GM23338 (cell line): ENCODE results near the gene GNG7. TPM values are rescaled to one million over a fixed set of nuclear protein-coding genes. Genes with fewer than 3 reads are reported as not detected.

Source experiments
- ATAC-seq: fragments of 200-7000 bp; cut with Tn5 transposase; 3 replicates; pipeline ENCODE4 v1.9.1; 2020
- DNase-seq: peaks from one replicate; pipeline ENCODE4 v3.0.0-alpha.2; 2015; ENCODE audit warnings: low spot score
- H2AFZ ChIP-seq: fragments of 200-600 bp; sonication (generic); 2 replicates; pipeline ENCODE4 v1.8.0; 2016; ENCODE audit warnings: antibody characterized with exemption, mild to moderate bottlenecking, moderate library complexity
- H3F3A ChIP-seq: fragments of 200-600 bp; sonication (generic); replicated peaks from 2 replicates; pipeline ENCODE4 v1.8.0; 2017; ENCODE audit warnings: antibody characterized with exemption, mixed run types, low read depth
- H3K27ac ChIP-seq: fragments of 200-600 bp; sonication (generic); 2 replicates; pipeline ENCODE4 v1.6.1; 2016; ENCODE audit warnings: low read depth
- H3K27me3 ChIP-seq: fragments of 200-600 bp; sonication (generic); 2 replicates; pipeline ENCODE4 v1.8.0; 2016; ENCODE audit warnings: mild to moderate bottlenecking, mixed run types, moderate library complexity; ENCODE audit not compliant: insufficient read depth
- H3K36me3 ChIP-seq: fragments of 200-600 bp; sonication (generic); 2 replicates; pipeline ENCODE4 v1.8.0; 2016; ENCODE audit warnings: mild to moderate bottlenecking; ENCODE audit not compliant: insufficient read depth
- H3K4me1 ChIP-seq: fragments of 200-600 bp; sonication (generic); 2 replicates; pipeline ENCODE4 v1.8.0; 2016; ENCODE audit warnings: mild to moderate bottlenecking, moderate library complexity; ENCODE audit not compliant: insufficient read depth
- H3K4me2 ChIP-seq: fragments of 200-600 bp; sonication (generic); 2 replicates; pipeline ENCODE4 v1.7.1; 2017; ENCODE audit warnings: mixed run types
- H3K4me3 ChIP-seq: fragments of 200-600 bp; sonication (generic); 2 replicates; pipeline ENCODE4 v1.6.1; 2016; ENCODE audit warnings: mixed run types
- H3K79me2 ChIP-seq: fragments of 200-600 bp; sonication (generic); replicated peaks from 2 replicates; pipeline ENCODE4 v1.8.0; 2017; ENCODE audit warnings: mild to moderate bottlenecking; ENCODE audit not compliant: insufficient read depth
- H3K9me2 ChIP-seq: fragments of 200-600 bp; sonication (generic); 2 replicates; pipeline ENCODE4 v1.8.0; 2017; ENCODE audit not compliant: insufficient read depth
- H4K20me1 ChIP-seq: fragments of 200-600 bp; sonication (generic); replicated peaks from 2 replicates; pipeline ENCODE4 v1.8.0; 2017; ENCODE audit warnings: mild to moderate bottlenecking; ENCODE audit not compliant: insufficient read depth
- H3K27ac Mint-ChIP-seq: 2 replicates; pipeline ENCODE4 v1.8.0; 2020; ENCODE audit warnings: inconsistent platforms, mild to moderate bottlenecking, moderate library complexity, mixed read lengths
- H3K27me3 Mint-ChIP-seq: 3 replicates; pipeline ENCODE4 v1.8.0; 2022; ENCODE audit warnings: low read depth, mild to moderate bottlenecking, moderate library complexity, mixed read lengths, inconsistent platforms; ENCODE audit not compliant: insufficient read depth, poor library complexity
- H3K36me3 Mint-ChIP-seq: 3 replicates; pipeline ENCODE4 v1.8.0; 2021; ENCODE audit warnings: low read depth, mild to moderate bottlenecking, inconsistent platforms, moderate library complexity, mixed read lengths
- H3K4me1 Mint-ChIP-seq: 3 replicates; pipeline ENCODE4 v1.8.0; 2020; ENCODE audit warnings: mild to moderate bottlenecking, inconsistent platforms, mixed read lengths
- H3K4me3 Mint-ChIP-seq: 3 replicates; pipeline ENCODE4 v1.8.0; 2021; ENCODE audit warnings: moderate library complexity, mild to moderate bottlenecking, inconsistent platforms, mixed read lengths
- H3K9me3 Mint-ChIP-seq: 3 replicates; pipeline ENCODE4 v1.8.0; 2020; ENCODE audit warnings: moderate library complexity, mild to moderate bottlenecking, inconsistent platforms, mixed read lengths
- CREB1 ChIP-seq: fragments of 250-450 bp; sonication (Bioruptor Pico); IDR thresholded peaks from 2 replicates; pipeline ENCODE4 v1.5.0; 2020; ENCODE audit warnings: low read depth, mild to moderate bottlenecking, moderate library complexity
- EZH2 ChIP-seq: fragments of 200-600 bp; sonication (generic); IDR thresholded peaks from one replicate; pipeline ENCODE4 v1.8.0; 2017; ENCODE audit warnings: antibody characterized with exemption, mild to moderate bottlenecking, low read depth; ENCODE audit not compliant: unreplicated experiment
- EZH2phosphoT487 ChIP-seq: fragments of 200-600 bp; sonication (generic); IDR thresholded peaks from one replicate; pipeline ENCODE4 v1.8.1; 2018; ENCODE audit warnings: antibody characterized with exemption; ENCODE audit not compliant: unreplicated experiment
- JUNB ChIP-seq: IDR thresholded peaks from one replicate; pipeline ENCODE4 v1.6.1; 2016; ENCODE audit warnings: antibody characterized with exemption; ENCODE audit not compliant: unreplicated experiment
- NANOG ChIP-seq: IDR thresholded peaks from 2 replicates; pipeline ENCODE4 v1.6.1; 2016; ENCODE audit warnings: antibody characterized with exemption, borderline replicate concordance
- POLR2AphosphoS5 ChIP-seq: IDR thresholded peaks from 2 replicates; pipeline ENCODE4 v1.6.1; 2016; ENCODE audit warnings: antibody characterized with exemption, low read depth
- STAT1 ChIP-seq: IDR thresholded peaks from one replicate; pipeline ENCODE4 v1.6.1; 2016; ENCODE audit warnings: antibody characterized with exemption; ENCODE audit not compliant: unreplicated experiment
- ZNF114 ChIP-seq: fragments of 250-450 bp; sonication (Bioruptor Pico); IDR thresholded peaks from 2 replicates; pipeline ENCODE4 v1.5.0; 2020; ENCODE audit warnings: mild to moderate bottlenecking, moderate library complexity
- ZNF331 ChIP-seq: fragments of 250-450 bp; sonication (Bioruptor Pico); IDR thresholded peaks from 2 replicates; pipeline ENCODE4 v1.5.0; 2020; ENCODE audit warnings: low read depth, mild to moderate bottlenecking, moderate library complexity
- polyA plus RNA-seq: library from polyadenylated mRNA; unstranded; fragments of >200 nt; fragmentation: Nextera tagmentation; extraction: Ambion mirVana; gene quantifications from 2 replicates; pipeline ENCODE4 v1.2.1, GENCODE V29; 2016
- total RNA-seq: library from RNA; depleted of rRNA; stranded (reverse); fragments of >200 nt; shearing (Covaris generic); gene quantifications from 2 replicates; pipeline ENCODE4 v1.2.3, GENCODE V29; 2014
- TF ChIP-seq, protein P1 (sequence below), 2 experiments: fragments of 200-600 bp in 1 of 2; sonication (generic) in 1 of 2; conservative IDR thresholded peaks; 2 replicates each; pipeline versions ENCODE4 v1.5.1 to v1.6.1; 2016 to 2017; ENCODE audit warnings: antibody characterized with exemption in 2 of 2, low read depth in 2 of 2, mild to moderate bottlenecking in 2 of 2, moderate library complexity in 1 of 2
- TF ChIP-seq, protein P2 (sequence below): fragments of 250-450 bp; sonication (Bioruptor Pico); IDR thresholded peaks from 2 replicates; pipeline ENCODE4 v1.5.0; 2020; ENCODE audit warnings: mild to moderate bottlenecking, moderate library complexity
- TF ChIP-seq, protein P3 (sequence below): IDR thresholded peaks from one replicate; pipeline ENCODE4 v1.6.1; 2018; ENCODE audit warnings: antibody characterized with exemption; ENCODE audit not compliant: unreplicated experiment
- TF ChIP-seq, protein P4 (sequence below): IDR thresholded peaks from 2 replicates; pipeline ENCODE4 v1.6.1; 2016; ENCODE audit warnings: antibody characterized with exemption

The GNG7 gene
- total and polyA plus RNA-seq, 2 experiments from 2014 or later = 5.1 to 5.4 TPM

DNA sequence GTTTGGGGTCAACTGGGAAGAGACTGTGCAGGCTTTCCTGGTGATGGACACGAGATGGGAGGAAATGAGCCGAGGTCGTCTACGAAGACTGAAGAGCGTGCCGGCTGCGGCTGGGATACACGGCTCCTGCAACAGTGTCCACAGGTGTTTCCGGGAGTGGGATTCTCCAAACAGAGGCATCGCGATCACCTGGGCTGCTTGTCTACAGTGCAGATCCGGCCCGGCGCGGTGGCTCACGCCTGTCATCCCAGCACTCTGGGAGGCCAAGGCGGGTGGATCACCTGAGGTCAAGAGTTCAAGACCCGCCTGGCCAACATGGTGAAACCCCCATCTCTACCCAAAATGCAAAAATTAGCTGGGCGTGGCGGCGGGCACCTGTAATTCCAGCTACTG lies 48.9 kb upstream of the GNG7 start:
- H3K79me2 ChIP-seq = no peaks in the 10 kb centered on the region
- no peaks in the 10 kb centered on the region for H3K4me1 ChIP-seq
- H3K9me2 ChIP-seq = no peaks in the 10 kb centered on the region
- 0 out of 2 replicates have a peak, but pooled peaks cover 3% of the 10 kb centered on the region for H3F3A ChIP-seq
- DNase-seq = no peak
- no peak overlapping the region for H3K4me3 ChIP-seq
- H3K9me3 Mint-ChIP-seq = no peaks in the 10 kb centered on the region
- no peaks in the 10 kb centered on the region for H3K4me1 Mint-ChIP-seq
- no peak overlapping the region for H3K4me3 Mint-ChIP-seq
- H3K27me3 ChIP-seq = no peaks in the 10 kb centered on the region
- no peak for ATAC-seq
- H3K4me2 ChIP-seq = no peak overlapping the region
- H3K36me3 Mint-ChIP-seq = peaks cover 27% of the 10 kb centered on the region
- TF ChIP-seq JUNB (no peak), EZH2phosphoT487 (no peak), EZH2 (no peak), ZNF114 (CRISPR knock-in tag) (no peak), ZNF331 (CRISPR knock-in tag) (no peak), CREB1 (CRISPR knock-in tag) (no peak), NANOG (no peak), STAT1 (no peak), POLR2AphosphoS5 (no peak)
- TF ChIP-seq, protein P1, sequence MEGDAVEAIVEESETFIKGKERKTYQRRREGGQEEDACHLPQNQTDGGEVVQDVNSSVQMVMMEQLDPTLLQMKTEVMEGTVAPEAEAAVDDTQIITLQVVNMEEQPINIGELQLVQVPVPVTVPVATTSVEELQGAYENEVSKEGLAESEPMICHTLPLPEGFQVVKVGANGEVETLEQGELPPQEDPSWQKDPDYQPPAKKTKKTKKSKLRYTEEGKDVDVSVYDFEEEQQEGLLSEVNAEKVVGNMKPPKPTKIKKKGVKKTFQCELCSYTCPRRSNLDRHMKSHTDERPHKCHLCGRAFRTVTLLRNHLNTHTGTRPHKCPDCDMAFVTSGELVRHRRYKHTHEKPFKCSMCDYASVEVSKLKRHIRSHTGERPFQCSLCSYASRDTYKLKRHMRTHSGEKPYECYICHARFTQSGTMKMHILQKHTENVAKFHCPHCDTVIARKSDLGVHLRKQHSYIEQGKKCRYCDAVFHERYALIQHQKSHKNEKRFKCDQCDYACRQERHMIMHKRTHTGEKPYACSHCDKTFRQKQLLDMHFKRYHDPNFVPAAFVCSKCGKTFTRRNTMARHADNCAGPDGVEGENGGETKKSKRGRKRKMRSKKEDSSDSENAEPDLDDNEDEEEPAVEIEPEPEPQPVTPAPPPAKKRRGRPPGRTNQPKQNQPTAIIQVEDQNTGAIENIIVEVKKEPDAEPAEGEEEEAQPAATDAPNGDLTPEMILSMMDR (conservative IDR thresholded peaks at IDR 0.05; ENCODE audit: low read depth in 2 of 2) = no peak
- TF ChIP-seq, protein P2, sequence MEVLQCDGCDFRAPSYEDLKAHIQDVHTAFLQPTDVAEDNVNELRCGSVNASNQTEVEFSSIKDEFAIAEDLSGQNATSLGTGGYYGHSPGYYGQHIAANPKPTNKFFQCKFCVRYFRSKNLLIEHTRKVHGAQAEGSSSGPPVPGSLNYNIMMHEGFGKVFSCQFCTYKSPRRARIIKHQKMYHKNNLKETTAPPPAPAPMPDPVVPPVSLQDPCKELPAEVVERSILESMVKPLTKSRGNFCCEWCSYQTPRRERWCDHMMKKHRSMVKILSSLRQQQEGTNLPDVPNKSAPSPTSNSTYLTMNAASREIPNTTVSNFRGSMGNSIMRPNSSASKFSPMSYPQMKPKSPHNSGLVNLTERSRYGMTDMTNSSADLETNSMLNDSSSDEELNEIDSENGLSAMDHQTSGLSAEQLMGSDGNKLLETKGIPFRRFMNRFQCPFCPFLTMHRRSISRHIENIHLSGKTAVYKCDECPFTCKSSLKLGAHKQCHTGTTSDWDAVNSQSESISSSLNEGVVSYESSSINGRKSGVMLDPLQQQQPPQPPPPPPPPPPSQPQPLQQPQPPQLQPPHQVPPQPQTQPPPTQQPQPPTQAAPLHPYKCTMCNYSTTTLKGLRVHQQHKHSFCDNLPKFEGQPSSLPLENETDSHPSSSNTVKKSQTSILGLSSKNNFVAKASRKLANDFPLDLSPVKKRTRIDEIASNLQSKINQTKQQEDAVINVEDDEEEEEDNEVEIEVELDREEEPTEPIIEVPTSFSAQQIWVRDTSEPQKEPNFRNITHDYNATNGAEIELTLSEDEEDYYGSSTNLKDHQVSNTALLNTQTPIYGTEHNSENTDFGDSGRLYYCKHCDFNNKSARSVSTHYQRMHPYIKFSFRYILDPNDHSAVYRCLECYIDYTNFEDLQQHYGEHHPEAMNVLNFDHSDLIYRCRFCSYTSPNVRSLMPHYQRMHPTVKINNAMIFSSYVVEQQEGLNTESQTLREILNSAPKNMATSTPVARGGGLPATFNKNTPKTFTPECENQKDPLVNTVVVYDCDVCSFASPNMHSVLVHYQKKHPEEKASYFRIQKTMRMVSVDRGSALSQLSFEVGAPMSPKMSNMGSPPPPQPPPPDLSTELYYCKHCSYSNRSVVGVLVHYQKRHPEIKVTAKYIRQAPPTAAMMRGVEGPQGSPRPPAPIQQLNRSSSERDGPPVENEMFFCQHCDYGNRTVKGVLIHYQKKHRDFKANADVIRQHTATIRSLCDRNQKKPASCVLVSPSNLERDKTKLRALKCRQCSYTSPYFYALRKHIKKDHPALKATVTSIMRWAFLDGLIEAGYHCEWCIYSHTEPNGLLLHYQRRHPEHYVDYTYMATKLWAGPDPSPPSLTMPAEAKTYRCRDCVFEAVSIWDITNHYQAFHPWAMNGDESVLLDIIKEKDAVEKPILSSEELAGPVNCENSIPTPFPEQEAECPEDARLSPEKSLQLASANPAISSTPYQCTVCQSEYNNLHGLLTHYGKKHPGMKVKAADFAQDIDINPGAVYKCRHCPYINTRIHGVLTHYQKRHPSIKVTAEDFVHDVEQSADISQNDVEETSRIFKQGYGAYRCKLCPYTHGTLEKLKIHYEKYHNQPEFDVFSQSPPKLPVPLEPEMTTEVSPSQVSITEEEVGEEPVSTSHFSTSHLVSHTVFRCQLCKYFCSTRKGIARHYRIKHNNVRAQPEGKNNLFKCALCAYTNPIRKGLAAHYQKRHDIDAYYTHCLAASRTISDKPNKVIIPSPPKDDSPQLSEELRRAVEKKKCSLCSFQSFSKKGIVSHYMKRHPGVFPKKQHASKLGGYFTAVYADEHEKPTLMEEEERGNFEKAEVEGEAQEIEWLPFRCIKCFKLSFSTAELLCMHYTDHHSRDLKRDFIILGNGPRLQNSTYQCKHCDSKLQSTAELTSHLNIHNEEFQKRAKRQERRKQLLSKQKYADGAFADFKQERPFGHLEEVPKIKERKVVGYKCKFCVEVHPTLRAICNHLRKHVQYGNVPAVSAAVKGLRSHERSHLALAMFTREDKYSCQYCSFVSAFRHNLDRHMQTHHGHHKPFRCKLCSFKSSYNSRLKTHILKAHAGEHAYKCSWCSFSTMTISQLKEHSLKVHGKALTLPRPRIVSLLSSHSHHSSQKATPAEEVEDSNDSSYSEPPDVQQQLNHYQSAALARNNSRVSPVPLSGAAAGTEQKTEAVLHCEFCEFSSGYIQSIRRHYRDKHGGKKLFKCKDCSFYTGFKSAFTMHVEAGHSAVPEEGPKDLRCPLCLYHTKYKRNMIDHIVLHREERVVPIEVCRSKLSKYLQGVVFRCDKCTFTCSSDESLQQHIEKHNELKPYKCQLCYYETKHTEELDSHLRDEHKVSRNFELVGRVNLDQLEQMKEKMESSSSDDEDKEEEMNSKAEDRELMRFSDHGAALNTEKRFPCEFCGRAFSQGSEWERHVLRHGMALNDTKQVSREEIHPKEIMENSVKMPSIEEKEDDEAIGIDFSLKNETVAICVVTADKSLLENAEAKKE (CRISPR knock-in tag) = no peak
- TF ChIP-seq, protein P3, sequence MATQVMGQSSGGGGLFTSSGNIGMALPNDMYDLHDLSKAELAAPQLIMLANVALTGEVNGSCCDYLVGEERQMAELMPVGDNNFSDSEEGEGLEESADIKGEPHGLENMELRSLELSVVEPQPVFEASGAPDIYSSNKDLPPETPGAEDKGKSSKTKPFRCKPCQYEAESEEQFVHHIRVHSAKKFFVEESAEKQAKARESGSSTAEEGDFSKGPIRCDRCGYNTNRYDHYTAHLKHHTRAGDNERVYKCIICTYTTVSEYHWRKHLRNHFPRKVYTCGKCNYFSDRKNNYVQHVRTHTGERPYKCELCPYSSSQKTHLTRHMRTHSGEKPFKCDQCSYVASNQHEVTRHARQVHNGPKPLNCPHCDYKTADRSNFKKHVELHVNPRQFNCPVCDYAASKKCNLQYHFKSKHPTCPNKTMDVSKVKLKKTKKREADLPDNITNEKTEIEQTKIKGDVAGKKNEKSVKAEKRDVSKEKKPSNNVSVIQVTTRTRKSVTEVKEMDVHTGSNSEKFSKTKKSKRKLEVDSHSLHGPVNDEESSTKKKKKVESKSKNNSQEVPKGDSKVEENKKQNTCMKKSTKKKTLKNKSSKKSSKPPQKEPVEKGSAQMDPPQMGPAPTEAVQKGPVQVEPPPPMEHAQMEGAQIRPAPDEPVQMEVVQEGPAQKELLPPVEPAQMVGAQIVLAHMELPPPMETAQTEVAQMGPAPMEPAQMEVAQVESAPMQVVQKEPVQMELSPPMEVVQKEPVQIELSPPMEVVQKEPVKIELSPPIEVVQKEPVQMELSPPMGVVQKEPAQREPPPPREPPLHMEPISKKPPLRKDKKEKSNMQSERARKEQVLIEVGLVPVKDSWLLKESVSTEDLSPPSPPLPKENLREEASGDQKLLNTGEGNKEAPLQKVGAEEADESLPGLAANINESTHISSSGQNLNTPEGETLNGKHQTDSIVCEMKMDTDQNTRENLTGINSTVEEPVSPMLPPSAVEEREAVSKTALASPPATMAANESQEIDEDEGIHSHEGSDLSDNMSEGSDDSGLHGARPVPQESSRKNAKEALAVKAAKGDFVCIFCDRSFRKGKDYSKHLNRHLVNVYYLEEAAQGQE = no peak
- TF ChIP-seq, protein P4, sequence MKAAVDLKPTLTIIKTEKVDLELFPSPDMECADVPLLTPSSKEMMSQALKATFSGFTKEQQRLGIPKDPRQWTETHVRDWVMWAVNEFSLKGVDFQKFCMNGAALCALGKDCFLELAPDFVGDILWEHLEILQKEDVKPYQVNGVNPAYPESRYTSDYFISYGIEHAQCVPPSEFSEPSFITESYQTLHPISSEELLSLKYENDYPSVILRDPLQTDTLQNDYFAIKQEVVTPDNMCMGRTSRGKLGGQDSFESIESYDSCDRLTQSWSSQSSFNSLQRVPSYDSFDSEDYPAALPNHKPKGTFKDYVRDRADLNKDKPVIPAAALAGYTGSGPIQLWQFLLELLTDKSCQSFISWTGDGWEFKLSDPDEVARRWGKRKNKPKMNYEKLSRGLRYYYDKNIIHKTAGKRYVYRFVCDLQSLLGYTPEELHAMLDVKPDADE = no peak
- H3K27ac ChIP-seq = no peak overlapping the region
- H3K27ac Mint-ChIP-seq = no peak overlapping the region
- no peak overlapping the region for H2AFZ ChIP-seq
- peaks cover 16% of the 10 kb centered on the region for H3K27me3 Mint-ChIP-seq
- H4K20me1 ChIP-seq = no peaks in the 10 kb centered on the region; the same call in 1 of the 2 replicates
- peaks cover 2% of the 10 kb centered on the region; the same call in 1 of the 2 replicates for H3K36me3 ChIP-seq
